ENCODE data around the gene PPM1M.

PPM1M gene

GRCh38 chr3:52211268-52211891 lies 34.2 kb upstream of the PPM1M start:
- ChIA-PET POLR2A (interaction anchor here (0.6 kb wide), 1 partner anchor 26 kb away, joined by 3 read pairs; no protein-coding TSS in a partner anchor), CTCF (no interaction called here)
- DNase-seq (ENCODE audit: extremely low spot score), result no peak
- no peak for TF ChIP-seq FOXA1 (IDR thresholded peaks at IDR 0.05)

GRCh38 chr3:52213005-52213404 lies 32.6 kb upstream of the PPM1M start:
- no peak for DNase-seq (ENCODE audit: extremely low spot score)
- ChIA-PET CTCF (interaction anchor here (1.1 kb wide), 1 partner anchor 11 kb away, joined by 4 read pairs; no protein-coding TSS in a partner anchor), POLR2A (no interaction called here)
- TF ChIP-seq BHLHE40 (IDR thresholded peaks at IDR 0.05; ENCODE audit: borderline replicate concordance), result no peak
- TF ChIP-seq ARNT (IDR thresholded peaks at IDR 0.05), result no peak
- TF ChIP-seq HDGF (IDR thresholded peaks at IDR 0.05; ENCODE audit: borderline replicate concordance), result no peak
- TF ChIP-seq NFRKB (IDR thresholded peaks at IDR 0.05), result no peak
- no peak for TF ChIP-seq ZNF384 (IDR thresholded peaks at IDR 0.05)
- TF ChIP-seq LEF1 (IDR thresholded peaks at IDR 0.05; ENCODE audit: borderline replicate concordance), result no peak
- TF ChIP-seq FOXK2 (IDR thresholded peaks at IDR 0.05), result no peak
- no peak for TF ChIP-seq L3MBTL2 (conservative IDR thresholded peaks at IDR 0.05)
- TF ChIP-seq FOXM1 (IDR thresholded peaks at IDR 0.05; ENCODE audit: borderline replicate concordance), result no peak
- TF ChIP-seq ELF4 (IDR thresholded peaks at IDR 0.05), result no peak
- no peak for TF ChIP-seq SUZ12 (IDR thresholded peaks at IDR 0.05)

- no peak for TF ChIP-seq NFRKB (IDR thresholded peaks at IDR 0.05)
- no peak for TF ChIP-seq PKNOX1 (IDR thresholded peaks at IDR 0.05)
- TF ChIP-seq TARDBP (IDR thresholded peaks at IDR 0.05), result no peak
- no peak for TF ChIP-seq BHLHE40 (IDR thresholded peaks at IDR 0.05; ENCODE audit: borderline replicate concordance)
- TF ChIP-seq SUZ12 (IDR thresholded peaks at IDR 0.05), result no peak
- no peak for TF ChIP-seq SP1 (IDR thresholded peaks at IDR 0.05)
- TF ChIP-seq ARNT (IDR thresholded peaks at IDR 0.05), result no peak
- TF ChIP-seq FOXA1 (IDR thresholded peaks at IDR 0.05), result no peak
- no peak for TF ChIP-seq FOXM1 (IDR thresholded peaks at IDR 0.05; ENCODE audit: borderline replicate concordance)
- ChIA-PET CTCF (no interaction called here), POLR2A (no interaction called here)
- DNase-seq (ENCODE audit: extremely low spot score), result no peak
These were observed 31.7 kb upstream of the PPM1M start for GRCh38 chr3:52213901-52214300.

GRCh38 chr3:52215351-52215750 lies 30.2 kb upstream of the PPM1M start:
- TF ChIP-seq FOXM1 (IDR thresholded peaks at IDR 0.05; ENCODE audit: borderline replicate concordance) (no peak), FOXA1 (IDR thresholded peaks at IDR 0.05) (no peak), ZNF384 (IDR thresholded peaks at IDR 0.05) (no peak), CTBP1 (IDR thresholded peaks at IDR 0.05; ENCODE audit: borderline replicate concordance) (no peak), ELF4 (IDR thresholded peaks at IDR 0.05) (no peak), SUZ12 (IDR thresholded peaks at IDR 0.05) (no peak), LEF1 (IDR thresholded peaks at IDR 0.05; ENCODE audit: borderline replicate concordance) (no peak), HDGF (IDR thresholded peaks at IDR 0.05; ENCODE audit: borderline replicate concordance) (no peak), TARDBP (IDR thresholded peaks at IDR 0.05) (no peak), PKNOX1 (IDR thresholded peaks at IDR 0.05) (no peak), L3MBTL2 (conservative IDR thresholded peaks at IDR 0.05) (no peak), BHLHE40 (IDR thresholded peaks at IDR 0.05; ENCODE audit: borderline replicate concordance) (no peak), NFRKB (IDR thresholded peaks at IDR 0.05) (no peak), FOXK2 (IDR thresholded peaks at IDR 0.05) (no peak), SP1 (IDR thresholded peaks at IDR 0.05) (no peak)
- ChIA-PET POLR2A (no interaction called here), CTCF (interaction anchor here (0.8 kb wide), 1 partner anchor 124 kb away, joined by 3 read pairs; no protein-coding TSS in a partner anchor)
- DNase-seq (ENCODE audit: extremely low spot score), result no peak

- CTCF ChIA-PET, result interaction anchor here (1.4 kb wide), 1 partner anchor 122 kb away, joined by 5 read pairs; no protein-coding TSS in a partner anchor
- POLR2A ChIA-PET, result no interaction called here
- TF ChIP-seq CTBP1 (IDR thresholded peaks at IDR 0.05; ENCODE audit: borderline replicate concordance), result no peak
- no peak for TF ChIP-seq SUZ12 (IDR thresholded peaks at IDR 0.05)
- no peak for TF ChIP-seq ELF4 (IDR thresholded peaks at IDR 0.05)
- no peak for DNase-seq (ENCODE audit: extremely low spot score)
These were observed 28.8 kb upstream of the PPM1M start for GRCh38 chr3:52216585-52217408.

GRCh38 chr3:52217409-52217805 lies 28.2 kb upstream of the PPM1M start:
- TF ChIP-seq ZNF384 (IDR thresholded peaks at IDR 0.05), result no peak
- no peak for TF ChIP-seq CTBP1 (IDR thresholded peaks at IDR 0.05; ENCODE audit: borderline replicate concordance)
- TF ChIP-seq SUZ12 (IDR thresholded peaks at IDR 0.05), result no peak
- TF ChIP-seq FOXK2 (IDR thresholded peaks at IDR 0.05), result no peak
- no peak for TF ChIP-seq LEF1 (IDR thresholded peaks at IDR 0.05; ENCODE audit: borderline replicate concordance)
- no peak for TF ChIP-seq ARNT (IDR thresholded peaks at IDR 0.05)
- no peak for TF ChIP-seq TARDBP (IDR thresholded peaks at IDR 0.05)
- no peak for TF ChIP-seq SP1 (IDR thresholded peaks at IDR 0.05)
- no peak for TF ChIP-seq FOXM1 (IDR thresholded peaks at IDR 0.05; ENCODE audit: borderline replicate concordance)
- TF ChIP-seq PKNOX1 (IDR thresholded peaks at IDR 0.05), result no peak
- ChIA-PET POLR2A (no interaction called here), CTCF (no interaction called here)
- no peak for DNase-seq (ENCODE audit: extremely low spot score)
